Upper lobe of left lung (tissue), 4 donors: Measurements from ENCODE around the gene ARMH3.

Experiments used
- EP300 ChIP-seq, 4 donors: sonication (generic); formaldehyde crosslinking; IDR thresholded peaks; one replicate each; pipeline ENCODE4 v1.5.1; 2017; ENCODE audit warnings: antibody characterized with exemption in 4 of 4, control low read depth in 2 of 4
- POLR2A ChIP-seq, 4 donors: fragments of 450-650 bp; IDR thresholded peaks; one replicate each; pipeline ENCODE4 v1.5.1; 2016 to 2017; ENCODE audit warnings: antibody characterized with exemption in 4 of 4, mild to moderate bottlenecking in 2 of 4
- POLR2AphosphoS5 ChIP-seq, 2 donors: sonication (generic); formaldehyde crosslinking; IDR thresholded peaks; one replicate each; pipeline ENCODE4 v1.5.1; 2017; ENCODE audit warnings: antibody characterized with exemption in 2 of 2
- TF ChIP-seq, protein P1 (sequence below), 6 experiments: fragments of 450-650 bp in 4 of 6; fragments of 200-600 bp in 2 of 6; sonication (generic) in 2 of 6; IDR thresholded peaks; one replicate each; pipeline ENCODE4 v1.5.1; 2016 to 2019; ENCODE audit warnings: antibody characterized with exemption in 6 of 6

DNA sequence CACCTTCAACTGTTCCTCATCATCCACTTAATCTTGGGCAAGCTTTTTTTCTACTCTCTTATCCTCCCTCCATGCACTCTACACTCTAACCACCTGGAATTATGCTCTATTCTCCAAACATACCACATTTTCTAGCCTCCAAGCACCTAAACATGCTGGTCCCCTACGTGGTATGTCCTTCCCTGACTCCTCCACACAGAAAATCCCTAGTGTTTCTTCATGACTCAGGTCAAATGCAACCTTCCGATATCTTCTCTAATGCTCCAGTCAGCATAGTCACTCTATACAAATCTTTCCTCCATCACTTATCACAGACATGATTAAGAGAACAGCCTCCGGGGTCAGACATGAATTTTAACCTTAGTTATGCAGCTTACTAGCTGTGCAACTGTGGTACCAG is 68.8 kb downstream of the ARMH3 start:
- TF ChIP-seq, protein P1, sequence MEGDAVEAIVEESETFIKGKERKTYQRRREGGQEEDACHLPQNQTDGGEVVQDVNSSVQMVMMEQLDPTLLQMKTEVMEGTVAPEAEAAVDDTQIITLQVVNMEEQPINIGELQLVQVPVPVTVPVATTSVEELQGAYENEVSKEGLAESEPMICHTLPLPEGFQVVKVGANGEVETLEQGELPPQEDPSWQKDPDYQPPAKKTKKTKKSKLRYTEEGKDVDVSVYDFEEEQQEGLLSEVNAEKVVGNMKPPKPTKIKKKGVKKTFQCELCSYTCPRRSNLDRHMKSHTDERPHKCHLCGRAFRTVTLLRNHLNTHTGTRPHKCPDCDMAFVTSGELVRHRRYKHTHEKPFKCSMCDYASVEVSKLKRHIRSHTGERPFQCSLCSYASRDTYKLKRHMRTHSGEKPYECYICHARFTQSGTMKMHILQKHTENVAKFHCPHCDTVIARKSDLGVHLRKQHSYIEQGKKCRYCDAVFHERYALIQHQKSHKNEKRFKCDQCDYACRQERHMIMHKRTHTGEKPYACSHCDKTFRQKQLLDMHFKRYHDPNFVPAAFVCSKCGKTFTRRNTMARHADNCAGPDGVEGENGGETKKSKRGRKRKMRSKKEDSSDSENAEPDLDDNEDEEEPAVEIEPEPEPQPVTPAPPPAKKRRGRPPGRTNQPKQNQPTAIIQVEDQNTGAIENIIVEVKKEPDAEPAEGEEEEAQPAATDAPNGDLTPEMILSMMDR (IDR thresholded peaks at IDR 0.05) = no peak
- no peak for TF ChIP-seq EP300 (IDR thresholded peaks at IDR 0.05)
- TF ChIP-seq POLR2AphosphoS5 (IDR thresholded peaks at IDR 0.05) = no peak
- no peak for TF ChIP-seq POLR2A (IDR thresholded peaks at IDR 0.05)
